Effector memory CD8-positive, alpha-beta T cell (primary cell): Measurements from ENCODE around the gene TERT.
"Not testable (repeated sequence)": the region's sequence is repeated elsewhere in the genome, so short reads cannot be mapped to it uniquely, and the experiment has no call there.

Experiments
- ATAC-seq: fragments of 150-1000 bp; cut with Tn5 transposase; replicated peaks from 2 replicates; pipeline ENCODE4 v1.10.0; 2021; ENCODE audit warnings: mild to moderate bottlenecking, moderate library complexity
- DNase-seq, 3 experiments: peaks; one replicate each; pipeline ENCODE4 v3.0.0; 2021
- H3K27ac Mint-ChIP-seq, 2 donors: one replicate each; pipeline ENCODE4 v1.8.0; 2022; ENCODE audit warnings: mild to moderate bottlenecking in 2 of 2, mixed read lengths in 2 of 2, moderate library complexity in 2 of 2
- H3K27me3 Mint-ChIP-seq, 2 donors: one replicate each; pipeline ENCODE4 v1.8.0; 2022; ENCODE audit warnings: mixed read lengths in 2 of 2
- H3K36me3 Mint-ChIP-seq: one replicate; pipeline ENCODE4 v1.8.0; 2022; ENCODE audit warnings: mild to moderate bottlenecking, moderate library complexity, mixed read lengths; ENCODE audit not compliant: insufficient read depth
- H3K4me1 Mint-ChIP-seq, 2 donors: one replicate each; pipeline ENCODE4 v1.8.0; 2022; ENCODE audit warnings: low read depth in 2 of 2, mixed read lengths in 2 of 2
- H3K4me3 Mint-ChIP-seq, 2 donors: one replicate each; pipeline ENCODE4 v1.8.0; 2022; ENCODE audit warnings: mild to moderate bottlenecking in 2 of 2, mixed read lengths in 2 of 2, moderate library complexity in 2 of 2
- H3K9me3 Mint-ChIP-seq, 2 donors: one replicate each; pipeline ENCODE4 v1.8.0; 2022; ENCODE audit warnings: mixed read lengths in 2 of 2

TERT gene

DNA sequence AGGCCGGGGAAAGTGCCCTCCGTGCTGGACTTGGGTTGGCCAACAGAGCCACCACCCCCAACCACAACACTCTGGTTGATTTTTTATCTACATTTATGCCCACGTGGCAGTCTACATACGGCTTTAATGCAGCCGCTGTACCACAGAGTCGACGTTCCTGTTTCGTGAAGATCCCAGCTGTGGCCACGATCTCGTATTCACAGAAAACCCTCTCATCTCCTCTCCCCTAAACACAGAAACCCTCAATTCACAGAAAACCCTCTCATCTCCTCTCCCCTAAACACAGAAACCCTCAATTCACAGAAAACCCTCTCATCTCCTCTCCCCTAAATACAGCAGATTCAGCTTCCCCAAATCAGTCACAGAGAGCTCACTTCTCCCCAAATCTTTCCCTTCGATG lies 65.8 kb downstream of the TERT start:
- ATAC-seq, H3K4me1 Mint-ChIP-seq, H3K36me3 Mint-ChIP-seq, H3K4me3 Mint-ChIP-seq, H3K9me3 Mint-ChIP-seq, DNase-seq, H3K27ac Mint-ChIP-seq: not testable (repeated sequence)
- peaks cover 36 to 62% of the 10 kb centered on the region in 2 donors for H3K27me3 Mint-ChIP-seq

GRCh38 chr5:1228120-1228519 lies 66.7 kb downstream of the TERT start:
- no peak for ATAC-seq

DNA sequence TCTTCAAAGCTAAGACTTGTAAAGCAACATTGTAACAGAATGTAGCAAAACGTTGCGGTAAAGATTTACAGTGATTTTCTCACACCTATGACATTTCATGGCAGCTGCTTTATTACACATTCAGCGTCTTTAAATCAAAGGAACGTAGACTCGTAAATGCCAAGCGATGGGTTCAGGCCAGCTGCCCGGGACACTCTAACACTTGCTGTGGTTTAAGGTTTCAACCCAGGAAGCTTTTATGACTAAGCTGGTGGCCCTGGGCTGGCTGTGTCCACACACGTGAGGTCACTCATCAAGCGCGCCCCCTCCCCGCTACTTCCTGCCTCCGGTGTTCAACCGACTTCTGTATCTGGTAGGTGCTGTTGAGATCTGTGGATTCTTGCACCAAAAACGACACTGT lies 67.2 kb downstream of the TERT start:
- peaks cover 36 to 57% of the 10 kb centered on the region in 2 donors for H3K27me3 Mint-ChIP-seq
- no peak for ATAC-seq
- H3K4me1 Mint-ChIP-seq, result peaks cover 3% of the 10 kb centered on the region in 2 donors
- H3K36me3 Mint-ChIP-seq, result no peaks in the 10 kb centered on the region
- H3K27ac Mint-ChIP-seq, result no peak overlapping the region
- no peak overlapping the region for H3K4me3 Mint-ChIP-seq
- H3K9me3 Mint-ChIP-seq, result no peaks in the 10 kb centered on the region
- DNase-seq, result no peak

More at GRCh38 chr5:1228120-1228519, 66.7 kb downstream of the TERT start:
- DNase-seq, result no peak
- Mint-ChIP-seq H3K4me3 (no peak overlapping the region), H3K36me3 (no peaks in the 10 kb centered on the region), H3K9me3 (no peaks in the 10 kb centered on the region), H3K4me1 (peaks cover 3% of the 10 kb centered on the region in 2 donors), H3K27ac (no peak overlapping the region), H3K27me3 (peaks cover 36 to 61% of the 10 kb centered on the region in 2 donors)

DNA sequence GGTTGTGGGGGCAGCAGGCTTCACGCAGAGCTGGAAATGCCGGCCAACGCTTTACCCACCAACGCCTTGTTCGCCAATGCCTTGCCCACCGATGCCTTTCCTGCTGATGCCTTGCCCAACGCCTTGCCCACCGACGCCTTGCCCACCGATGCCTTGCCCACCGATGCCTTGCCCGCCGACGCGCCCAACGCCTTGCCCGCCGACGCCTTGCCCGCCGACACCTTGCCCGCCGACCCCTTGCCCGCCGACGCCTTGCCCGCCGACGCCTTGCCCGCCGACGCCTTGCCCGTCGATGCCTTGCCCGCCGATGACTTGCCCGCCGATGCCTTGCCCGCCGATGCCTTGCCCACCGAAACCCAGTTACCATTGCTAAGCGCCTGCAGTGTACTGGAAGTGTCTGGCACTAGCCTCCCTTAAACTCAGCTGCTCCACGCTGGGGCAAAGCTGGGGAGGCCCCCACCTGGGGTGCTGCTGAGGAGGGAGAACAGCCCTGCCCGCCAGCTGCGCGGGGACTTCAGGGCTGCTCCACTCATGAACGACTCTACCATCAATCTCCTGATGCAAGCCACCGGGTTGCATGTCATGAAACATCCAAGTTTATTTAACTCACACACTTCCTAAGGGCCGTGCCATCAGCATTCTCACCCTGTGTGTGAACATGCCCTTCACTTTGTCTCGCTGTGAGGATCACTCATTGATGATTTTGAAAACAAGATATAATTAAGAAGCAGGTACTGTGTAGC lies 67.9 kb downstream of the TERT start:
- no peaks in the 10 kb centered on the region for H3K36me3 Mint-ChIP-seq
- no peak overlapping the region for H3K27ac Mint-ChIP-seq
- DNase-seq (no peak), ATAC-seq (no peak)
- H3K27me3 Mint-ChIP-seq, result peaks cover 36 to 53% of the 10 kb centered on the region in 2 donors
- peaks cover 3% of the 10 kb centered on the region in 2 donors for H3K4me1 Mint-ChIP-seq
- no peaks in the 10 kb centered on the region for H3K9me3 Mint-ChIP-seq
- no peak overlapping the region for H3K4me3 Mint-ChIP-seq

DNA sequence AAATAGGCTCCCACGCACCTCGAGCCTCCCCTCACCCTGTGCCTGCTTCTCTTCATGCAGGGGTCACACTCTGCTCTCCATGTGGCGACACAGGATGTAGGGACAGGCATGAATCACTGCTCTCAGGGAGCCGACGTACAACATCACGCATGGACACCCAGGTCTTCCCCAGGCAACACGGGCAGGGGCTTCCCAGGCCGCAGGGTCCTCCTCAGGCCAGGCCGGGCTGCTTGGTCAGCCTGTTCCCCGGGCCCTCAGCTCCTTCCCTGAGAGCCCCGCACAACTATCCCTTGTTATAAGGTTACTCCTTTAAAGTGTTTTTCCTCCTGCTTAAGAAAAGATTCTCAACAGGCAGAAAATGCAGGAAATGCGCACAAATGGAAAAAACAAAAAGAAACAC lies 68.6 kb downstream of the TERT start:
- Mint-ChIP-seq H3K27me3 (peaks cover 36 to 53% of the 10 kb centered on the region in 2 donors), H3K4me3 (no peak overlapping the region), H3K9me3 (no peaks in the 10 kb centered on the region), H3K4me1 (peaks cover 3% of the 10 kb centered on the region in 2 donors), H3K36me3 (peaks cover 4% of the 10 kb centered on the region), H3K27ac (no peak overlapping the region)
- ATAC-seq (no peak), DNase-seq (no peak)

DNA sequence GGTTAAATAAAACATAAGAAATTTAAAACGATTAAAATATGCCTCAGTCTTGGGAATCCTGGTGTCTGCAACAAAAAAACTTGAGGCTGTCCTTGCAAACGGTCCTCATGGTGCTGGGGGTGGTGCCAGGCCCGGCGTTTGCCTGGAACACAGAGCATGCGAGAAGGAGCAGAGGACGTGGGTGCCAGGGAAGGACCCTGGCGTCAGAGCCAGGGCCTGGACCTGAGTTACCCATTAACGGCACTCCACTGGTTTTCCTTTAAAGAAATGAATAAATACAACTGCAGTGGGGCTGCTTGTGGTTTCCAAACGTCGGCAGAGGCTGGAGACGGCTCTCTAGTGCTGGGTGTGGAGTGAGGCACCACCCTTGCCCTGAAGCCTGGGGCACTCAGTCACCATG lies 69.8 kb downstream of the TERT start, which contains the start of gene SLC6A18:
SLC6A18 (plus strand) TSS at position 301 of the 400 bp plus-strand sequence; CDS start at position 398, 97 bp downstream.
- no peak within 1 kb of the TSS for H3K27ac Mint-ChIP-seq
- no peak within 1 kb of the TSS for H3K4me3 Mint-ChIP-seq
- DNase-seq (no peak), ATAC-seq (no peak)
- peaks cover 3% of the 10 kb centered on the region in 2 donors for H3K4me1 Mint-ChIP-seq
- H3K27me3 Mint-ChIP-seq, result peaks cover 30 to 41% of the 10 kb centered on the region in 2 donors
- H3K9me3 Mint-ChIP-seq, result no peaks in the 10 kb centered on the region
- H3K36me3 Mint-ChIP-seq, result peaks cover 4% of the 10 kb centered on the region

DNA sequence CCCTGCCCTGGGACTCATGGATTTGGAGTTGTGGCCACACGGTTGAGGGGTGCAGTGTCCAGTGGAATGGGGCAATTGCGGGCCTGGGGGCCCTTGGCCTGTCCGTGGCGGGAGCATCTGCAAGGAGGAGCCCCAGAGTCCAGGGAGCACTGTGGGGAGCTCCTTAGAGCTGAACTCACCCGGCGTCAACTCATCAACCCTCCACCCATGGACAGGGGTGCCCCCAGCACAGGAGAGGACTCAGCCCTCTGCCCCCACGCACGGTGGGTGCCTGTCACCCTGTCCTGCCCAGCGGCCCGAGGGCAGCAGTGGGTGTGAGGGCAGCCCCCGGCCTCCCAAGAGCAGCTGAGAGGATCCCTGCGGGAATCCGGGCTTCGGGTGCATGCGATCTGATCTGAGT lies 70.2 kb downstream of the TERT start:
- Mint-ChIP-seq H3K36me3 (peaks cover 4% of the 10 kb centered on the region), H3K4me1 (peaks cover 0 to 3% of the 10 kb centered on the region in 2 donors), H3K4me3 (no peak overlapping the region), H3K27ac (no peak overlapping the region), H3K9me3 (no peaks in the 10 kb centered on the region), H3K27me3 (peaks cover 26 to 39% of the 10 kb centered on the region in 2 donors)
- ATAC-seq (no peak), DNase-seq (no peak)

GRCh38 chr5:1223278-1223670 lies 71.6 kb downstream of the TERT start:
- H3K36me3 Mint-ChIP-seq, result peaks cover 4% of the 10 kb centered on the region
- no peak overlapping the region for H3K4me3 Mint-ChIP-seq
- DNase-seq (no peak), ATAC-seq (no peak)
- peaks cover 0 to under 1% of the 10 kb centered on the region in 2 donors for H3K4me1 Mint-ChIP-seq
- no peak overlapping the region for H3K27ac Mint-ChIP-seq
- peaks cover 19 to 39% of the 10 kb centered on the region in 2 donors for H3K27me3 Mint-ChIP-seq
- H3K9me3 Mint-ChIP-seq, result no peaks in the 10 kb centered on the region

DNA sequence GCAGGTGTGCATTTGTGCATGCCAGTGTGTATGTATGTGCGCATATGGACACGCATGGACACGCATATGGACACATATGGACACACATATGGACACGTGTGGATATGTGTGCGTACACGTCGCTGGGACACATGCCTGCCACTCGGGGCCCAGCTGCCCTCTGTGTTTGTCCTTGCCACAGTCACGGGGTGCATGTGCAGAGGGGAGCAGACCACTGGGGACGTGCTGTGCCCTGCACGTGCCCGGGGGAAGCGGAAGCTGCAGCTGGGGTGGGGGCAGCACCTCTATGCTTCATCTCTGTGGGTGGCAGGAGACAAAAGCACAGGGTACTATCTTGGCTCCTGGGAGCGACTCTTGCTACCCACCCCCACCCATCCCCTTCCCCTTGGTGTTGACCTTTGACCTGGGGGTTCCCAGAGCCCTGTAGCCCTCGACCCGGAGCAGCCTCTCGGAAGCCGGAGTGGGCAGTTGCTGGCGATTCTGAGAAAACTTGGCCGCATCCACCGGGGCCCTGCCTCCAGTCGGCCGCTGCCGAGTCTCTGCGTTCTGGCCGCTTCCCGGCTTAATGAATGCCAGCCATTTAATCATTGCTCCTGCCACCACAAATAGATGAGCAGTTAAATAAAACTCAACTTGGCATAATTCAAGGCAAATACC lies 72.1 kb downstream of the TERT start:
- H3K9me3 Mint-ChIP-seq, result no peaks in the 10 kb centered on the region
- H3K36me3 Mint-ChIP-seq, result peaks cover 4% of the 10 kb centered on the region
- H3K4me1 Mint-ChIP-seq, result no peaks in the 10 kb centered on the region
- DNase-seq (no peak), ATAC-seq (no peak)
- H3K4me3 Mint-ChIP-seq, result no peak overlapping the region
- H3K27me3 Mint-ChIP-seq, result peaks cover 22 to 39% of the 10 kb centered on the region in 2 donors
- H3K27ac Mint-ChIP-seq, result no peak overlapping the region

- no peaks in the 10 kb centered on the region for H3K4me1 Mint-ChIP-seq
- peaks cover 4% of the 10 kb centered on the region for H3K36me3 Mint-ChIP-seq
- no peak overlapping the region for H3K27ac Mint-ChIP-seq
- H3K4me3 Mint-ChIP-seq, result no peak overlapping the region
- peaks cover 18 to 39% of the 10 kb centered on the region in 2 donors for H3K27me3 Mint-ChIP-seq
- no peak for ATAC-seq
- H3K9me3 Mint-ChIP-seq, result no peaks in the 10 kb centered on the region
- no peak for DNase-seq
Measured at GRCh38 chr5:1222147-1222546, 72.7 kb downstream of the TERT start.

GRCh38 chr5:1221721-1222120 lies 73.1 kb downstream of the TERT start:
- Mint-ChIP-seq H3K4me1 (no peaks in the 10 kb centered on the region), H3K4me3 (no peak overlapping the region), H3K9me3 (no peaks in the 10 kb centered on the region), H3K27me3 (peaks cover 16 to 37% of the 10 kb centered on the region in 2 donors), H3K36me3 (peaks cover 4% of the 10 kb centered on the region), H3K27ac (no peak overlapping the region)
- ATAC-seq (no peak), DNase-seq (no peak)

DNA sequence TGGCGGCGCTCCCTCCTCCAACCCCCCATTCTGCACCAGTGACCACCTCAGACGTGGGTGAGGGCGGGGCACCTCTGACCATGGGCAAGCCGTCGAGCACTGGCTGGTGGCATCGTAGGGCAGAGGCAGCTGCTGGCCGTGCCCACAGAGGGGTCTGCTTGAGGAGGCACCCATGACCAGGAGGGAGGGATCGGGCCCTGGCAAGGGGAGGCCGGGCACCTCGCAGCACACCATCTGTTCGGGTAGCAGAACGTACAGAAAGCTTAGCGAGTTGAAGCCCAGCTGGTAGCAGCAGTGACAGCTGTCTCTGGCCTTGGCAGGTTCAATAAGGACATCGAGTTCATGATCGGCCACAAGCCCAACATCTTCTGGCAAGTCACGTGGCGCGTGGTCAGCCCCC lies 74.0 kb downstream of the TERT start:
- Mint-ChIP-seq H3K36me3 (peaks cover 4% of the 10 kb centered on the region), H3K4me1 (no peaks in the 10 kb centered on the region), H3K27ac (no peak overlapping the region), H3K27me3 (peaks cover 16 to 37% of the 10 kb centered on the region in 2 donors), H3K9me3 (no peaks in the 10 kb centered on the region), H3K4me3 (no peak overlapping the region)
- no peak for ATAC-seq
- no peak for DNase-seq

DNA sequence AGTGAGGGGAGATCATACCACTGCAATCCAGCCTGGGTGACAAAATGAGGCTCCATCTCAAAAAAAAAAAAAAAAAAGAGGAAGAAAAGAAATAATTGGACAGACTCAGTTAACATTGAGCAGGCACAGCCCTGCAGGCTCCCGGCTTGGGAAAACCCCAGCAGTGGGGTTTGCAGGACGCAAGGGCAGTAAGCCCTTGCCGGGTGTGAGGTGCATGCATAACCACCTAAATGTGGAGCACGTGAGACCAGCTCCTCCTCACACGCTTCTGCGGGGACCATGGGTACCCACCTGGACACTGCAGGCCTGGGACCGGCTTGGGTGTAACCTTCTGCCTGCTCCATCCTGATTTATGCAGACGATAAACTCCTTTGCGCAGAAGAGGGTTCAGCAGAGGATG lies 74.5 kb downstream of the TERT start:
- H3K27ac Mint-ChIP-seq, result no peak overlapping the region
- no peak overlapping the region for H3K4me3 Mint-ChIP-seq
- DNase-seq (no peak), ATAC-seq (no peak)
- H3K9me3 Mint-ChIP-seq, result no peaks in the 10 kb centered on the region
- H3K36me3 Mint-ChIP-seq, result peaks cover 4% of the 10 kb centered on the region
- no peaks in the 10 kb centered on the region for H3K4me1 Mint-ChIP-seq
- H3K27me3 Mint-ChIP-seq, result peaks cover 19 to 38% of the 10 kb centered on the region in 2 donors

DNA sequence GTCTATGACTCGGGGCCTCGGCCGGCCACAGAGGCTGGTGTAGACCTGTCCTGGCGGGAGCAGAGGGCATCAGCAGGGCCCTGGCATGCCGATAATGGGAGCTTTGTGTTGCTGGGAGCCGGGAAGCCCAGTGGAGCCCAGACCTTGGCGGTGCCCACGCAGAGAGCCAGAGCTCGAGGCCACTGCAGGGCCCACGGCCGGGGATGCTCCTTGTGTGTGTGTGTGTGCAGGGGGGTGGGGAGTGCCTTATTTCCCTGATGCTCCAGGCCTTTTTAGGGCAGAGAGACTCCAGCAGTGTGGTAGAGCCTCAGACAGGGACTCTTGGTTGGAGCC lies 75.1 kb downstream of the TERT start:
- Mint-ChIP-seq H3K36me3 (peaks cover 4% of the 10 kb centered on the region), H3K4me1 (no peaks in the 10 kb centered on the region), H3K4me3 (no peak overlapping the region), H3K27ac (no peak overlapping the region), H3K27me3 (peaks cover 24 to 44% of the 10 kb centered on the region in 2 donors), H3K9me3 (no peaks in the 10 kb centered on the region)
- DNase-seq (no peak), ATAC-seq (no peak)
